Neural progenitor cell (in vitro differentiated cells): Measurements from ENCODE around the gene ERBB4. TPM values are rescaled to one million over a fixed set of nuclear protein-coding genes. Genes with fewer than 3 reads are reported as not detected.
A peak's percentile ranks its signal among the peaks of the same experiment; 100 is the strongest.

Experiments used
- DNase-seq: peaks from one replicate; pipeline ENCODE4 v3.0.0-alpha.2; 2016; ENCODE audit warnings: low spot score
- H2AFZ ChIP-seq: fragments of 200-600 bp; sonication (generic); replicated peaks from 2 replicates; pipeline ENCODE4 v1.6.1; 2016; ENCODE audit warnings: antibody characterized with exemption
- H3F3A ChIP-seq: fragments of 200-600 bp; sonication (generic); 2 replicates; pipeline ENCODE4 v1.6.1; 2016; ENCODE audit warnings: antibody characterized with exemption, low read depth
- H3K27ac ChIP-seq: fragments of 200-600 bp; sonication (generic); 2 replicates; pipeline ENCODE4 v1.5.1; 2016; ENCODE audit warnings: mild to moderate bottlenecking
- H3K27me3 ChIP-seq: fragments of 200-600 bp; sonication (generic); 2 replicates; pipeline ENCODE4 v1.6.1; 2016; ENCODE audit warnings: mild to moderate bottlenecking, moderate library complexity
- H3K36me3 ChIP-seq: fragments of 200-600 bp; sonication (generic); 2 replicates; pipeline ENCODE4 v1.5.1; 2016
- H3K4me1 ChIP-seq: fragments of 200-600 bp; sonication (generic); 2 replicates; pipeline ENCODE4 v1.6.1; 2016; ENCODE audit warnings: mixed run types
- H3K4me2 ChIP-seq: fragments of 200-600 bp; sonication (generic); 2 replicates; pipeline ENCODE4 v1.6.1; 2016
- H3K4me3 ChIP-seq: fragments of 200-600 bp; sonication (generic); 2 replicates; pipeline ENCODE4 v1.5.1; 2016
- H3K79me2 ChIP-seq: fragments of 200-600 bp; sonication (generic); 2 replicates; pipeline ENCODE4 v1.6.1; 2016; ENCODE audit warnings: low read depth
- H3K9ac ChIP-seq: fragments of 200-600 bp; sonication (generic); 2 replicates; pipeline ENCODE4 v1.6.1; 2016
- H3K9me3 ChIP-seq: fragments of 200-600 bp; sonication (generic); 2 replicates; pipeline ENCODE4 v1.5.1; 2016; ENCODE audit warnings: low read depth
- H4K20me1 ChIP-seq: fragments of 200-600 bp; sonication (generic); 2 replicates; pipeline ENCODE4 v1.6.1; 2016; ENCODE audit warnings: low read depth
- H3K27ac Mint-ChIP-seq: 3 replicates; pipeline ENCODE4 v1.8.0; 2021; ENCODE audit warnings: mixed read lengths
- H3K27me3 Mint-ChIP-seq: 2 replicates; pipeline ENCODE4 v1.8.0; 2022; ENCODE audit warnings: low read depth, mild to moderate bottlenecking, inconsistent platforms, moderate library complexity, mixed read lengths; ENCODE audit not compliant: insufficient read depth
- H3K36me3 Mint-ChIP-seq: 3 replicates; pipeline ENCODE4 v1.8.0; 2021; ENCODE audit warnings: mixed read lengths
- H3K4me1 Mint-ChIP-seq: 3 replicates; pipeline ENCODE4 v1.8.0; 2021; ENCODE audit warnings: mixed read lengths
- H3K4me3 Mint-ChIP-seq: 3 replicates; pipeline ENCODE4 v1.8.0; 2021; ENCODE audit warnings: mild to moderate bottlenecking, moderate library complexity, mixed read lengths
- H3K9me3 Mint-ChIP-seq: 3 replicates; pipeline ENCODE4 v1.8.0; 2020; ENCODE audit warnings: mixed read lengths
- EZH2 ChIP-seq: fragments of 200-600 bp; sonication (generic); IDR thresholded peaks from 2 replicates; pipeline ENCODE4 v1.6.1; 2017; ENCODE audit warnings: antibody characterized with exemption, mild to moderate bottlenecking, moderate library complexity
- EZH2phosphoT487 ChIP-seq: fragments of 200-600 bp; sonication (generic); IDR thresholded peaks from 2 replicates; pipeline ENCODE4 v1.6.1; 2017; ENCODE audit warnings: antibody characterized with exemption
- total RNA-seq: library from RNA; depleted of rRNA; stranded (reverse); fragments of >200 nt; gene quantifications from 2 replicates; pipeline ENCODE4 v1.2.3, GENCODE V29; 2015; ENCODE audit warnings: low replicate concordance
- TF ChIP-seq, protein P1 (sequence below): fragments of 200-600 bp; sonication (generic); IDR thresholded peaks from 2 replicates; pipeline ENCODE4 v1.5.1; 2017; ENCODE audit warnings: antibody characterized with exemption, mild to moderate bottlenecking

Gene ERBB4
- total RNA-seq, 1 donor from 2014 or later = 1.5 TPM

DNA sequence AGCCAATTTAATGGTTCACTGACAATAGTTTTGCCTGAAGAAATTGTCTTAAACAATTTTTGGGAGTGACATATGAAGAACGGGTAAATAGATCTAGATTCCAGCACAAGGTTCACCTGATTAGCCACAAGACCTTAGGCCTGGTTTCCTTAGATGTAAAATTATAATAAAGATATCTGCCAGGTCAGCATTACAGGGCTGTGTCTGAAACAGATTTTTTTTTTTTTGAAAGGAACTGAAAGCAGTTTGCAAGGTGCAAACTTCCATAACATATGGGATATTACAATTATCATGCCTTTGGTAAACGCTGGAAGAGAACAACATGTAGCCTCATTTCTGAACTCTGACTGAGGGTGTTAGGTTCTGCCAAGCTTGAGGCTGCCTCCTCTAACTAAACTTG is 599.4 kb downstream of the ERBB4 start:
- Histone ChIP-seq H3K27ac (no peak overlapping the region), H2AFZ (no peak overlapping the region), H3K4me2 (no peak overlapping the region), H3K79me2 (no peaks in the 10 kb centered on the region), H4K20me1 (no peaks in the 10 kb centered on the region), H3K9ac (no peak overlapping the region), H3K36me3 (no peaks in the 10 kb centered on the region), H3K4me3 (no peak overlapping the region), H3F3A (no peaks in the 10 kb centered on the region), H3K9me3 (no peaks in the 10 kb centered on the region), H3K27me3 (no peaks in the 10 kb centered on the region), H3K4me1 (no peaks in the 10 kb centered on the region)
- Mint-ChIP-seq H3K27me3 (peaks cover 2% of the 10 kb centered on the region), H3K4me1 (peaks cover 14% of the 10 kb centered on the region), H3K36me3 (peaks cover 6% of the 10 kb centered on the region), H3K9me3 (no peaks in the 10 kb centered on the region), H3K27ac (no peak overlapping the region), H3K4me3 (no peak overlapping the region)
- no peak for TF ChIP-seq EZH2
- TF ChIP-seq, protein P1, sequence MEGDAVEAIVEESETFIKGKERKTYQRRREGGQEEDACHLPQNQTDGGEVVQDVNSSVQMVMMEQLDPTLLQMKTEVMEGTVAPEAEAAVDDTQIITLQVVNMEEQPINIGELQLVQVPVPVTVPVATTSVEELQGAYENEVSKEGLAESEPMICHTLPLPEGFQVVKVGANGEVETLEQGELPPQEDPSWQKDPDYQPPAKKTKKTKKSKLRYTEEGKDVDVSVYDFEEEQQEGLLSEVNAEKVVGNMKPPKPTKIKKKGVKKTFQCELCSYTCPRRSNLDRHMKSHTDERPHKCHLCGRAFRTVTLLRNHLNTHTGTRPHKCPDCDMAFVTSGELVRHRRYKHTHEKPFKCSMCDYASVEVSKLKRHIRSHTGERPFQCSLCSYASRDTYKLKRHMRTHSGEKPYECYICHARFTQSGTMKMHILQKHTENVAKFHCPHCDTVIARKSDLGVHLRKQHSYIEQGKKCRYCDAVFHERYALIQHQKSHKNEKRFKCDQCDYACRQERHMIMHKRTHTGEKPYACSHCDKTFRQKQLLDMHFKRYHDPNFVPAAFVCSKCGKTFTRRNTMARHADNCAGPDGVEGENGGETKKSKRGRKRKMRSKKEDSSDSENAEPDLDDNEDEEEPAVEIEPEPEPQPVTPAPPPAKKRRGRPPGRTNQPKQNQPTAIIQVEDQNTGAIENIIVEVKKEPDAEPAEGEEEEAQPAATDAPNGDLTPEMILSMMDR = no peak
- no peak for TF ChIP-seq EZH2phosphoT487
- no peak for DNase-seq

GRCh38 chr2:211934811-211935210 is 603.8 kb downstream of the ERBB4 start:
- Histone ChIP-seq H3K4me1 (no peaks in the 10 kb centered on the region), H3K27me3 (no peaks in the 10 kb centered on the region), H3F3A (no peaks in the 10 kb centered on the region), H3K79me2 (no peaks in the 10 kb centered on the region), H3K9me3 (no peaks in the 10 kb centered on the region), H3K9ac (no peak overlapping the region), H3K4me3 (no peak overlapping the region), H3K36me3 (no peaks in the 10 kb centered on the region), H4K20me1 (no peaks in the 10 kb centered on the region), H3K27ac (no peak overlapping the region), H3K4me2 (no peak overlapping the region), H2AFZ (no peak overlapping the region)
- Mint-ChIP-seq H3K27me3 (no peaks in the 10 kb centered on the region), H3K36me3 (no peaks in the 10 kb centered on the region), H3K27ac (no peak overlapping the region), H3K4me1 (peaks cover 16% of the 10 kb centered on the region), H3K9me3 (no peaks in the 10 kb centered on the region), H3K4me3 (no peak overlapping the region)
- DNase-seq = no peak
- TF ChIP-seq EZH2 (no peak), EZH2phosphoT487 (no peak)
- TF ChIP-seq, protein P1 = no peak

GRCh38 chr2:211931314-211931713 is 607.3 kb downstream of the ERBB4 start:
- Mint-ChIP-seq H3K27me3 (no peaks in the 10 kb centered on the region), H3K27ac (peak overlapping the region; percentile 16), H3K9me3 (no peaks in the 10 kb centered on the region), H3K4me1 (peaks cover 37% of the 10 kb centered on the region), H3K36me3 (no peaks in the 10 kb centered on the region), H3K4me3 (no peak overlapping the region)
- H3K27ac ChIP-seq = no peak overlapping the region
- H4K20me1 ChIP-seq = no peaks in the 10 kb centered on the region
- H3F3A ChIP-seq = no peaks in the 10 kb centered on the region
- DNase-seq = no peak
- H2AFZ ChIP-seq = no peak overlapping the region
- no peaks in the 10 kb centered on the region for H3K36me3 ChIP-seq
- no peak overlapping the region for H3K9ac ChIP-seq
- no peaks in the 10 kb centered on the region for H3K4me1 ChIP-seq
- no peak overlapping the region for H3K4me2 ChIP-seq
- H3K9me3 ChIP-seq = no peaks in the 10 kb centered on the region
- H3K79me2 ChIP-seq = no peaks in the 10 kb centered on the region
- H3K27me3 ChIP-seq = no peaks in the 10 kb centered on the region
- no peak overlapping the region for H3K4me3 ChIP-seq
- TF ChIP-seq EZH2 (no peak), EZH2phosphoT487 (no peak)
- TF ChIP-seq, protein P1 = no peak
